HG03378 (cell line): ENCODE results near the gene SIK2.

Experiments used
- ATAC-seq: cut with Tn5 transposase; IDR thresholded peaks from one replicate; pipeline ENCODE4 v1.9.1; 2021; ENCODE audit warnings: mild to moderate bottlenecking, moderate library complexity; ENCODE audit not compliant: unreplicated experiment

Gene SIK2

DNA sequence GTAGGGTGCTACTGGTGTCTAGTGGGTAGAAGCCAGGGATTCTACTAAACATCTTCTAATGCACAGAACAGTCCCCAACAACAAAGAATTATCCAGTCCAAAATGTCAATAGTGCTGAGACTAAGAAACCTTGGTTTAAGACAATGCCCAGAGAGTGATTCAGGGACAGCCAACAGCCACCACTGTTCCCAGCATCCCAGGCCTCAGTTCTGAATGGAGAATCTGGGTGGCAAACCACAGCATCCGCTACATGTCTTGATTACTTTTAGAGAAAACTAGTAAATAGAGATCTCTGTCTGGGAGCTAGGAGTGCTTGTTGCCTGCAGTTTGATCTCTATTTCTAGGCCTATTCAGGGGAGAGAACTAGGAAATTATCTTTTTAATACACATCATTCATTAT, 20.9 kb upstream of the SIK2 start:
- no peak for ATAC-seq

DNA sequence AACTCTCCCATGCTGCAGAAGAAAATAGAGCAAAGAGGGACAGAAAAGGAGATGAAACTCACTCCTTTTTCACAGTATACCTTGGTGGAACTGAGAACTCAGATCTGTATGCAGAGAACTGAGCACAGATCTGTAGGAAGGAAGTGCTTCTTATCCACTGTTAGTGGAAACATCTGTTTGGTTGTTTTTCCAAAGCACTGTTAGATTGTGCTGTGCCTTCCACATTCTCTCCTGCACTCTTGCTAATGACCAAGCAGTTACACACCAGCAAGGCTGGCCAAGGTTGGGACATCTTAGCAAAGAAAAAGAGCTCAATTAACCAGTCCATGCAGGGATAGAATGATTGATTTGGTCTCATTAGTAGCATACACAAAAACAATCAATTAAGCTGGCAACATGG, 20.1 kb upstream of the SIK2 start:
- ATAC-seq = no peak

DNA sequence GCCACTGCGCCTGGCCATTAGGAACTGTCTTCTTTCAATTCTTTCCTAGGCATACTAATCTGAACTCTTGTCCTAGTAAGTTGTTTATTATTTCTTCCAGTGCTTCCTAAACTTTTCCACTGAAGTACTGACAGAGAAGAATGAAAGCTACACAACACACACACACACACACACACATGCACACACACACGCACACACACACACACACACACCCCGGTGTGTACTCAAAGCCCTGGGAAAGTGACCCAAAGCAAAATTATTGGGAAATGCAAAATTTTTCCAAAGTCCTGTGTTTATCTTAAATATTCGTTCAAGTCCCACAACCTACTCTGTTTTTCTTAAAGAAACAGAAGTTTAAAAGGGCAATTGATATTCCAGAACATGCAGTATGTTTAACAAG, 19.4 kb upstream of the SIK2 start:
- no peak for ATAC-seq

- ATAC-seq = no peak
These were observed 16.9 kb upstream of the SIK2 start for GRCh38 chr11:111585371-111585770.

DNA sequence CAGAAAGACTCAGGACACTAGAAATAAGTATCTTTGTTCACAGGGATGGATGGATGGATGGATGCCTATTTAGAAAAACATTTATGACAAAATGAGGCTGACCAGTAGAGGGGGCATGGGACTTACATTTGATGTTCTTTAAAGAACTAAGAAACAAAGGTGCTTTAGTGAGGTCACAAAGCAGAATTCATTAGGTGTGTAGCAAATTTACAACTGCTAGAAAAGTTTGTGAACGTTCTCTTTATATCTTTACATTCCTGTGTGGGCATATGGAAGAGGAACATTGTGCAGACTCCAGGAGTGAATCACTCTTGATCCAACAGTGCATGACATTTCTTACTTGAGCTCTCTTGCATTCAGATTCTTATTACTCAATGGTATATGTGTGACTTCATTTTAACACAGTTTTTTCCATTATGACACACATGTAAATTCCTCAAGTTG, 15.8 kb upstream of the SIK2 start:
- no peak for ATAC-seq

DNA sequence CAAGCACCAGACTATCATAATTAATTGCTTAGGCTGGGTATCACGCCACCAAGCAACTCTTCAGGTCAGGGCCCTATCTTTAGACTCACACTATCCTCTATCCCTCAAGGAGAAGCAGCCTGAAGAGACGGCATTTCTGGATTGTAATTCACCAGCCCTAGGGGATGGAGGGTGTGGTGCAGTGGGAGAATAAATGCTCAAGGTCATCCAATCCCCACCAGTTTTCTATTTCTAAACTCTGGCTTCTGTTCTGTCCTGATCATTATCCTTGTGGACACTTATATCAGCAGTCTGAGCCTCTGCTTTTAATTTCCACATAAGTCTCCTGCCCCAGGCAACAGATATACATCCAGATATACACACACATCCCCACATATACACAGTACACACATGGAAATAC, 13.1 kb upstream of the SIK2 start:
- ATAC-seq = no peak

- no peak for ATAC-seq
These were observed 12.3 kb upstream of the SIK2 start for GRCh38 chr11:111589886-111590499.

DNA sequence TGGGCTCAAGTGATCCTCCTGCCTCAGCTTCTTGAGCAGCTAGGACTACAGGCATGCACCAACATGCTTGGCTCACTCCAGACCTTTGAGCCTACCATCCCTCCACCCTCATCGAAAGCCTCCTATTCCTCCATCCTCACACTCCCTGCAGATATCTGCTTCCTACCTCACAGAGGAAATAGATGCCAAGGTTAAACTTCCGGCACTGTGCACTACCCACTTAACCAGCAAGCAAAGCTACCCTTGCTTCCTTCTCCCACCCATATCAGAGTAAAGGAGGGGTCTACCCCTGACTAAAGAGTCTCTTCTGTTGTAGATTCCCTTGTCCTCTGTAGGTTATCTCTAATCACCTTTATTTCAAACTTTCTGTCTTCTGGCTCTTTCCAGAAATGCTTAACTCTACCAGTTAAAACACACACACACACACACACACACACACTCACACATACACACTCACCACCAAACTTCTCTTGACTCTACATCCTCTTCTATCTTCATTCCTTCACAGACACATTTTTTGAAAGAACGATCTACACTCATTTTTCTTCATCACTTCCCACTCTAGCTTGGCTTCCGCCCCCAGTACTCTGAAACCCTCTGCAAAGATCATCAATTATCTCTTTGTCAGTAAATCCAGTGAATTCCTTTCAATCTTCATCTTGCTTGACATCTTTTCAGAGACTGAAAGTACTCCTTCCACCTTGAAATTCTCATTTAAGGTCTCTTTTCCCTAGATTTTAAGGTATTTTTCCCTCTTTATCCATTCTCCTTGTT, 10.9 kb upstream of the SIK2 start:
- no peak for ATAC-seq

- ATAC-seq = no peak
These were observed 9.8 kb upstream of the SIK2 start for GRCh38 chr11:111592491-111592890.

DNA sequence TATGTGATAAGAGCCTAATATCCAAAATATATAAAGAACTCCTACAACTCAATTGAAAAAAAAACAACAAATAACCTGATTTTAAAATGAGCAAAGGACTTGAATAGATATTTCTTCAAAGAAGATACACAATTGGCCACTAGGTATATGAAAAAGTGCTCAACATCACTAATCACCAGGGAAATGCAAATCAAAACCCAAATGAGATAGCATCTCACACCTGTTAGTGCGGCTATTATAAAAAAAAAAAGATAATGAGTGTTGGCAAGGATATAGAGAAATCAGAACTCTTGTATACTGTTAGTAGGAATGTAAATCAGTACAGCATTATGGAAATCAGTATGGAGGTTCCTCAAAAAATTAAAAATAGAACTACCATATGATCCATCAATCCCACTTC, 5.9 kb upstream of the SIK2 start:
- ATAC-seq = no peak

DNA sequence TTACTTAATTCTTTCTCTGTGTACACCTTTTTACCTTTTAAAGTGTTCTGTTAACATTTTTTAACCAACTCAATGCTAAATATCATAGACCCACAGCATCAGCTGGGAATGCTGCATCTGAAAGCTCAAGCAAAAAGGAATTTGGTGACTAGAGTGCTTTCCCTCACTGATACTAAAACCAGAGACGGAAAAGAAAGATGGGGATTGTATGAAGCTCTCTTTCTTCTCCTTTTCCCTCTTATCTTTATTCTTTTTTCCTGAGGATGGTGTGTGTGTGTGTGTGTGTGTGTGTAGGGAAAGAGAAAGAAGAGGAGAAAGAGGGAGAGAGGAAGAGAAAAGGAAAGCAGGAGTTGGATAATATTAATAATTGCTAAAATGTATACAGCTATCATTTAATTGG, 4.1 kb upstream of the SIK2 start:
- no peak for ATAC-seq

- no peak for ATAC-seq
These were observed 3.7 kb upstream of the SIK2 start for GRCh38 chr11:111598559-111598958.

- no peak for ATAC-seq
These were observed 642 bp upstream of the SIK2 start for GRCh38 chr11:111601636-111601978.

DNA sequence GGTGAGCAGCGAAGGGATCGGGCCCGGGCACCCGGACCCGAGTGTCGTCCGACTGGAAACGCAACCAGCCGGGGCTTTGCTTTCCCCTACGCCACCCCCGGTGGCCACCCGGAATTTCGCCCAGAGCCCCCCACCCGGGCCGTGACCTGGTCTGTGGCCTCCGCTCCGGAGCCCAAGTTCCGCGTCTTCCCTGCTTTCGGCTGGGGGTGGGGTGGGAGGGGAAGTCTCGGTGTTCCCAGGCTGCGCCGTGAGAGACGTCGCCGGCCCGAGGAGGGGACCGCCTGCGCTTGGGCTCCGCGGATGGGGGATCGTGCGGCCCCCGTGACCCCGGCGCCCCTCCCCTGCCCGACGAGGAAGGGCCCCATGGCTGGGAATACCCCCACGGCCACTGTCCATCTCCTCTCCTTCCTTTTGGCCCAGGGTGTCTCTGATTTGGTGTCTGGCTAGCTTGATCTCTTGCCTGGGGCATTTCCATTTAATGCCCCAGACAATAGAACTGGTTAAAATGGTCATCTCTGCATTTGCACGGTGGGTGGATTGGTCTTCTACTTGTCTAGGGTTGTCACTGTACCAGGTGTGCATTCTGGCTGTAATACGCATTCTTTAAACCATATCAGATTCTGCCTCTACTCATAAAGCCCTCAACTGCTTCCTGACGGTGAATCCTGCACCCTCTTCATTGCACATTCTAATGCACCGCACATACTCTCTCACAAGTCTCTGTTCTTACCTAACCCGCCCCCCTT, 789 bp downstream of the SIK2 start:
- no peak for ATAC-seq

DNA sequence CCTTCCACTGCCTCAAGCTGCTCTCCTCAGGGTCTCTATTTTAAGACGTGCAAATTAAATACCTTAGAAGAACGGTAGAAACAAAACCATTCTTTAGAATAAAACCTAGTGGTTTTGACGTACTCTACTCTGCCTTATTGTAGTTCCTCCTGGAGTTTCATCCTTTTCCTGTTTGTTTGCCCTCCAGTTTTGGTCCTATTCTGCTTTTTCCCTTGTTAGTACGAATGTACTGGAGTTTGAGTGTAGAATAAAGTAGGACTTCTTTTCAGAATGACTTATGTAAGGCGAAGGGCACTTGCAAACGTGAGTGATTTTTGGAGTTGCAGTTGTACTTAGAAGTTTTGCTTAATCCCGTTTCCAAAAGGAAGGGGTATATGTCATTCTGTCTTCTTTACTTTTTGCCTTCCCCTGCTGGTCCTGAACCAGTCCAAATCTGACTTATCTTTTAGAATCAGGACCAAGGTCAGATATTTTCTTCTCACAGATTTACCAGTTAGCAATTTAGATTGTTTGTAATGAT, 1.4 kb downstream of the SIK2 start:
- ATAC-seq = no peak

DNA sequence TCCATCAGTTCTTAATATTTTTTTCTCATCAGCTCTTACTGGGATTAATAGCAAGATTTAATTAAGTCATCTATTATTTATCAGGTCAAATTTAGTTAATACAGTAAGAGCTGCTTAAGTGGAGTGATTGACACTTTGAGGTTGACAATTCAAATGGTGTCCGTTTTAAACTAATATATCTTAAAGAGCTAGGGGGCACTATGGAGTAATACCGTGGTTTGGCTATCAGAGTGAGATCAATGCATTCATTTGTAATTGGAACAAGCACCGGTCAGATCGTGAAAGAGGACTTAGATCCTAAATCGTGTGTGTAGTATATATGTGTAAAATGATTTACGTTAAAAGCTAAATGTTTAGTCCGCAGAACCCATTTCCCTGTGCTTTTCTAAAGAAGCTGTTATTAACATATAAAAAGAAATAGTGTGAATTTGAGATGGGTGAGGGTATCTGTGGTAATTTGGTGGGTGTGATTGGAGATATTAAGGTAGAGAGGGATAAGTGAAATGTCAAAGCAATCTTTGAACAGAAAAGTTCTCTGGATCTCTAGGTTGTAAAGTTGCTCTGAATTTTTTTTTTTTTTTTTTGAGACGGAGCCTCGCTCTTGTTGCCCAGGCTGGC, 2.3 kb downstream of the SIK2 start:
- ATAC-seq = no peak

DNA sequence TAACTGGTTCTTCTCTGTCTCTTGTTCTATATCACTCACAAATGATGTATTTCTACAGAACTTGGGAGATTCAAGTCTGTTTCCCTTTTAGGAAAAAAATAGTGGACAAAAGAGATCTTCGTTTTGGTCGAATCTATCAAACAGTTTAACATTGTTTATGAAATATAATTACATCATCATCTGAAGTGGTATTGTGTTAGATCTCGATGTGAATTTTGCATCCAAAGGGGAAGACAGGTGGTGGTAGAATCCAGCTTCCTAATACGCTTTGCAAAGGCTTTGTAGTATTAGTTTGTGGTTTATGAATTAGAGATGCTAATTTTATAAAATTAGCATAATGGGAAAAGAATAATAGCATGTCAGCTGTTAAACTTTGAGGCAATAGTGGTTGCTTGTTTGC, 3.4 kb downstream of the SIK2 start:
- no peak for ATAC-seq

DNA sequence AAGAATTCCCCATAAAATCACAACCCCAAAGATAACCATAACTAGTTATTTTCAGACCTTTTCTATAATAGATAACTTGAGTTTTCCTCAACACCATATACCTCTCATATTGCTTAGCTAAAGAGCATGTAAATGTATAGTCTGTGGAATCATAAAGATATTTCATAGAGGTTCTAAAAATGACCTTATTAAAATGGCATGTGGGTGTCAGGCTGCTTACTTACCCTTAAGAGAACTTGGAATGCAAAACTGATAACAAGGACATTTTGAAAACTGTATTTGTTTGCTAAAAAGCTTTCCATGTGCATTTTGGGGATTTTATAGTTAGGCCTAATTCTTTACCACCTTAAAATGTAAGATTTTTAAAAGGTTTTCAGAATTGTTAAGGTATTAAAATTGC, 4.7 kb downstream of the SIK2 start:
- no peak for ATAC-seq

GRCh38 chr11:111607751-111608150, 5.5 kb downstream of the SIK2 start:
- ATAC-seq = no peak

DNA sequence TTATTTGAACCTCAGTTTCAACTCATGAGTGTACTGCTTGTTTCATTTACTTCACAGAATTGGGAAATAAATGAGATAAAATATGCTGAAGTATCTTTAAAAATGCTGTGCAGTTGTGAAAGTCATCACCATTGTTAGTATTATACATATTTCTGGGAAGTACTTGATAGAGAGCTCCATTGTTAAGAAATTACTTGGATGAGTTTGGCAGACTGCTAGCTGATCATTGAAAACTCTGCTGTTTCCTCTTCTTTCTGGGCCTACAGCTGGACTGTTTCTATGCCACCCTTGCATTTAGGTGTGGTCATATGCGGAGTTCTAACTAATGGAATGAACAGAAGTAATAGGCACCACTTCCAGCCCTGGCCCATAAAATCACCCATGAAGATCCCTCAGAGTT, 10.0 kb downstream of the SIK2 start:
- no peak for ATAC-seq

- ATAC-seq = no peak
These were observed 15.0 kb downstream of the SIK2 start for GRCh38 chr11:111617286-111617685.

DNA sequence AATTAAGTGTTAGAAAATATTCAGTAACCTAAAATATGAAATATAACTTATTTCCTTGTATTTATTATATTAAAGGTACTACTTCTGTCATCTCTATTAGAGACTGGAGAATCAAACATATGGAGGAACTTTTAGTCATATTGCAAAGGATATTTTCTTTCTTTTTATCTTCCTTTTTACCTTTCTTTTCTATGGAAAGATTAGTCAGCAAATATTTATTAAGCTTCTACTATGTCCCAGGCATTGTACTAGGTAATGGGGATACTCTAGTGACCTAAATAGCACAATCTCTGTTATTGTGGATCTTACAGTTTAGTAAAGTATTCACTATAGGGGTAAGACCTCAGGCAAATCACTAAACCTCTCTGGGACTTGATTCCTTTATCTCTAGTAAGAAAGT, 18.3 kb downstream of the SIK2 start:
- ATAC-seq = no peak
